ENCODE data around the gene GSTM1.
"Not testable (repeated sequence)": the region's sequence is repeated elsewhere in the genome, so short reads cannot be mapped to it uniquely, and the experiment has no call there.

Gene GSTM1

DNA sequence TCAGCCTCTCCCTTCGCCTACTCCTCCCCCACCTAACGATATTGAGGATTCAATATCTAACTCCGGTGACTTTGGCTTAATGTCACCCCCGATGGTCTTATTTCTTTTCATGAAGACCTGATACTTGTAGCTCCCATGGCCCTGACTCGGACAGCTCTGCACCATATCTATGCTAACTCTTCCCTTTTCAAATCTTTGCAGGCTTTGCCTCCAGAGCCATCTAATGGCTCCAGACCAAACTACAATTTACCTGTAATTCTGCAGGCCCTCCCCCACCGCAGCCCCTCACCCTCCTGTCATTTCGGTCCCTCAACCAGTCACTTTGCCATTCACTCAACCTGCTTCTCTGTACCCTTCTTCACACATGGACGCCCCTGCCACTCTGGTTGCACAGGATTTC is 16.6 kb downstream of the GSTM1 start:
- no peak for DNase-seq

GRCh38 chr1:109705411-109705810 is 17.8 kb downstream of the GSTM1 start:
- no peak for DNase-seq

DNA sequence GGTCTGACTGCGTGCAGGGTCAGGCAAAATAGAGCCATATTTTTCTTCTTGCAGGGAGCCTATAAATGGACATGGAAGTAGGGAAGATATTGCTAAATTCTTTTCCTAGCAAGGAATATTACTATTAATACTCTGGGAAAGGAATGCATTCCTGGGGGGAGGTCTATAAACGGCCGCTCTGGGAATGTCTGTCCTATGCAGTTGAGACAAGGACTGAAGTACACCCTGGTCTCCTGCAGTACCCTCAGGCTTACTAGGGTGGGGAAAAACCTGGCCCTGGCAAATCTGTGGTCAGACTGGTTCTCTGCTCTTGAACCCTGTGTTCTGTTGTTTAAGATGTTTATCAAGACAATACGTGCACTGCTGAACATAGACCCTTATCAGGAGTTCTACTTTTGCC is 21.3 kb downstream of the GSTM1 start:
- DNase-seq, result not testable (repeated sequence)

DNA sequence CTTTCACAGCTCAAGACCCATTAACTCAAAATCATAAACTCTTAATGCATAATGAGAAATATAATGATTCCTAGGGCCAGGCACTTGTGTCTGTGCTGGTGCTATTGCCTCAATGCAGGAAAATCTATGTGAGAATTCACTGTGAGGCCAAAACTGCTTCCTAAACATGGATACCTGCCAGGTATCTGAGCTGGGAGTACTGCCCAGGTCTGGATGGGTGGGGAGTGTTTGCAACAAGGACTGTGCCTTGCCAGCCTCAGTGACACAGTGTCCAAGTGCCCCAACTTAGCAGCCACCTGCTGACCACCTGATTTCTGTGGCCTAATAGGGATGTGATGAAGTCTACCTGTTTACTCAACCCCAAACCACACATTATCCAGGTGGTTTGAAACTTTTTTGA is 22.2 kb downstream of the GSTM1 start:
- not testable (repeated sequence) for DNase-seq

DNA sequence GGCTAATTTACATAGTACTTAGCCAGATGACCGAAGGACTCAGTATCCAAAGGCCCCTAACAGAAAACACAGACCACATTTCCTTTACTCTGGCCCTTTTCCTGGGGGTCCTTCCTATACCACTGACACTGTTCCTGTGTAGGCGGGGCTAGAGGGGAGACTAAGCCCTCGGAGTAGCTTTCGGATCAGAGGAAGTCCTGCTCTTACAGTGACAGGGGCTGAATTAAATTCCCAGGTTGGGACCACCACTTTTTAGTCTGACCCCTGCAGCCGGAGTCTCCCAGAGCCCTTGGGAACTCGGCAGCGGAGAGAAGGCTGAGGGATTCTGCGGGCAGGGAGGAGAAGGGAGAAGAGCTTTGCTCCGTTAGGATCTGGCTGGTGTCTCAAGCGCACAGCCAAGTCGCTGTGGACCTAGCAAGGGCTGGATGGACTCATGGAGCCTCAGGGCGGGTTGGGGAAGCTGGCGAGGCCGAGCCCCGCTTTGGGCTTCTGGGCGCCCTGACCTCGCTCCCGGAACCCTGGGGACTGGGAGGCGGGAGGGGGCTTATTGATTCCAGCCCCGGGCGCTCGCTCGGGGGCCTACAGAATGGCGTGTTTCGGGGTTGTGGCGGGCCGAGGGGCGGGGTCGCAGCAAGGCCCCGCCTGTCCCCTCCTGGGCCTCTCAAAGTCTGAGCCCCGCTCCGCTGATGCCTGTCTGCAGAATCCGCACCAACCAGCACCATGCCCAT is 24.1 kb downstream of the GSTM1 start, which contains the start of gene GSTM5:
TSS of gene GSTM5 (plus strand) at position 659 of the 728 bp plus-strand sequence. CDS start at position 721, 62 bp downstream.
- not testable (repeated sequence) for DNase-seq

GRCh38 chr1:109712321-109712864 is 24.8 kb downstream of the GSTM1 start:
- DNase-seq, result no peak

DNA sequence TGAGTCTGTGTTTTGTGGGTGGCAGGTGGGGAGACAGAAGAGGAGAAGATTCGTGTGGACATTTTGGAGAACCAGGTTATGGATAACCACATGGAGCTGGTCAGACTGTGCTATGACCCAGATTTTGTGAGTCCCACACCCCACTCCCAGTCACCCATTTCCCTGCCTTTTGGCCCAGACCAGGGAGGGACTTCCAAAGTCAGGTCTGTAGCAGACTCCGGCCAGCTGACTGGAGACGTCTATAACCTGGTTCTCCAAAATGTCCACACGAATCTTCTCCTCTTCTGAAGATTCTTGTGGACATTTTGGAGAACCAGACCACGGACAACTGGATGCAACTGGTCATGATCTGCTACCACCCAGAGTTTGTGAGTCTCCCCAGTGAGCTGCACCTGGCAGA is 26.0 kb downstream of the GSTM1 start:
- no peak for DNase-seq

GRCh38 chr1:109714661-109715372 is 27.2 kb downstream of the GSTM1 start:
- DNase-seq, result no peak

DNA sequence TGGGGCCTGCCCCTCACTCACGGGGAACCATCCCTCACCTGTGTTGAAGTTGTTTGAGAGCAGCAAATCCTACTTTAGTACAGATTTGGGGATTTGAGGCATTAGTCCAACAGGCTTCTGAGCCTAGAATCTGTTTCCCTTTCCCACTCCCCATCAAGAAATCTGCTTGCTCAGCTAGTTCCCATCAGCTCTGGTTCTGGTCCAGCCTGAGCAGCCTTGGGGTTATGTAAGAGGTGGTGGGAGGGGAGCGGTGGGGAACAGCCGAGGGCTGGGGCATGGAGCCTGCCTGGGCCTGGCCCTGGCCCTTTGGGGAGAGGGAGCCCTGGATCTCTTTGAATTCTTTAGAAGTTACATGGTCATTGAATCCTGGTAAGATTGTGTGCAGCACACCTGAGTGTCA is 28.5 kb downstream of the GSTM1 start:
- no peak for DNase-seq

DNA sequence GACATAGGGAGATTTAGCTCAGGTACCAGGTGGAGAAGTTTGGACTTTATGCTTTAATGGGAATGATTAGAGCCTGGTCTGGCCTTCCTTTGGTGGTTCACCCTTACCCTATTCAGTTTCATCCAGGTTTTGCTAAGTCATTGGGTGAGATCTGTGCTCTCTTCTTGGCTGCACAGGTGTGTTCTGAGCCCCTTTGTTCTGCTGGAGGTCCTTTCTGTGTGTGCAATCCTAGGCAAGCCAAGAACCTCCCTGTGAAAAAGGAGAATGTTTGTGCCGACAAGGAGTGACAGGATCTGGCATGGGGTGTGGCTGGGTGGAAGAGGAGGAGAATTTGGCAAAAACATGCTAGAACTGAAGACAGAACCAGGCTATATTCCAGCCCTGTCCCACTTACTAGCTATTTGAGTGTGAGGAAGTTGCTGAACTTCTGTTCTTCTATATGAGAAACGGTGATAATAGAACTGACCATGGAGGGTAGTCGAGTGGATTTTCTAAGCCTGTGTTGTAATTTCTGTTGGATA is 29.0 kb downstream of the GSTM1 start:
- no peak for DNase-seq

DNA sequence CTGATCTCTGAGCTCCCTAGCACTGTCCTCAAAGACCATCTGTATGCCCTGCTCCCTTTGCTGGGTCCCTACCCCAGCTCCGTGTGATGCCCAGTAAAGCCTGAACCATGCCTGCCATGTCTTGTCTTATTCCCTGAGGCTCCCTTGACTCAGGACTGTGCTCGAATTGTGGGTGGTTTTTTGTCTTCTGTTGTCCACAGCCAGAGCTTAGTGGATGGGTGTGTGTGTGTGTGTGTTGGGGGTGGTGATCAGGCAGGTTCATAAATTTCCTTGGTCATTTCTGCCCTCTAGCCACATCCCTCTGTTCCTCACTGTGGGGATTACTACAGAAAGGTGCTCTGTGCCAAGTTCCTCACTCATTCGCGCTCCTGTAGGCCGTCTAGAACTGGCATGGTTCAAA is 30.1 kb downstream of the GSTM1 start:
- no peak for DNase-seq

- no peak for DNase-seq
Measured at GRCh38 chr1:109718495-109718894, 30.9 kb downstream of the GSTM1 start.

- DNase-seq, result no peak
Measured at GRCh38 chr1:109719337-109719837, 31.8 kb downstream of the GSTM1 start.

DNA sequence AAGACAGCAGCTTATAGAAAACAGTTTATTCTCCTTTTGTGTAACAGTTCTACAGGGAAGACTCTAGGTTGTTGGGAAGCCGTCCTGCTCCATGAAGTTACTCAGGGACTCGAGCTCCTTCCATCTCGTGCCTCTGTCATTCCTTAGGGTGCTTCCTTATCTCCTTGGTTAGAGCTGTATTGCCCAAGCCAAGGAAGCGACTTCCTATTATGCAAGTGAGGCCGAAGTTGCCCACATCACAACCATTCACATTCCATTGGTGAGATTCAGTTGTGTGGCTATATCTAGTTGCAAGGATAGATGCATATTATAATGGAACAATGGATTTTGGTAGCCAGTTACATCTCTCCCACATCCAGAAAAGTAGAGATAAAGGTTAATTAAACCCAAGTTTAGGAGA is 33.4 kb downstream of the GSTM1 start:
- DNase-seq, result no peak

- DNase-seq, result no peak
Measured at GRCh38 chr1:109721971-109722370, 34.4 kb downstream of the GSTM1 start.

DNA sequence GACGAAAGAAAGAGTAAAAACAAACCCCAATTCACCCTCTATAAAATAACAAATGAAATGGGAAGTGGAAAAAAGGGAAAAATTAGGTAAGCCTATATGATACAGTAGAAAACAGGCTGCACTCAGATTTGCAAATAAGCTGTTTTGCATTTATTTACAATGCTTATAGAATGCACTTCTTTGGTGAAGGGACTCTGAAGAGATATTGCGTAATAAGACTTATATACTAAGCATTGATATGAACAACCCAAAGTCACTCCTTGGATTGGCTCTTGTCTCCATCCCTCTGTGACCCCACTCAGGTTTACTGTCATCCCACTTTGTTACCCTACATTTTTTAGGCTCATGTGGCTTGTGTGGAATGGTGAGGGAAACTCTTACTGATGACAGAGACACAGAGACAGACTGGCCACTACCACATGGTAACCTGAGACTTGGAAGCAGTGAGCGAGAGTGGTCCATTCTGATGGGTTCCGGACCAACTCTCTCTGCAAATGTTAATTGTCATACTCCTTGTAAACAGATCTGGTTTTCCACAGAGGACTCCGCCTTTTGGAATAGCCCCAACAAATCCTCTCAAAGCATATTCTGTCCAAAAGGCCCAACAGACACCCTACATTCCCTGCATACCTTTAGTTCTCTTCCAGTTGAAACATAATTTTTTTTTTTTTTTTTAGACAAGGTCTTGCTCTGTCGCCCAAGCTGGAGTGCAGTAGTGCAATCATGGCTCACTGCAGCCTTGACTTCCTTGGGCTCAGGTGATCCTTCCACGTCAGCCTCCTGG is 35.5 kb downstream of the GSTM1 start:
- no peak for DNase-seq

DNA sequence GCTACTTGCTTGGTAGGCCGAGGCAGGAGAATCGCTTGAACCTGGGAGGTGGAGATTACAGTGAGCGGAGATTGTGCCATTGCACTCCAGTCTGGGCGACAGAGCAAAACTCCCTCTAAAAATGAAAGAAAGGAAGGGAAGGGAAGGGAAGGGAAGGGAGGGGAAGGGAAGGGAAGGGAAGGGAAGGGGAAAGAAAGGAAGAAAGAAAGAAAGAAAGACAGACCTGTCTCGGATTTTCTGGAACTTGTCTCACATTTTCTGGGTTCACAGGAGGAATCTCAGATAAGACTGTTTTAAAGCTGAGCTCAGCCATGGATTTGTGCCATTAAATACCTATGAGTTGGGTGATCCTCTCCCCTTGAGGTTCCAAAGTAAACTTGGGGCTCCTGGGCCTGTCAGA is 37.3 kb downstream of the GSTM1 start:
- DNase-seq, result no peak

DNA sequence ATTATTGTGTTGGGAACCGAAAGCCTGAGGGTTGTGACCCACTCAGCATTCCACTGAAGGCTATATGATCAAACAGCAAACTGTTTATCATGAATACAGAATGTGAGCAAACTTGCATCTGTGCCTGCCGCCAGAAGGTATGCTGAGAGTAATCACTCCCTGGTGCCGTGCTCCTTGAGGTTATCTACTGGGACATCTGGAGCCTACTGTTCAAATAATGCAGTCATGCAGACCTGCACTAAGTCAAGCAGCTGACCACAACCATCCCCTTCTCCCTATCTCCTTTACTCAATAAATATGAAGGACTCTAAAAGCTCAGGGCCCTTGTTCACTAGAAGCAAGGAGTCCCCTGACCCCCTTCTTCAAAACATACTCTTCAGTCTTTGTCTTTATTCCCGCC is 37.9 kb downstream of the GSTM1 start:
- no peak for DNase-seq

GRCh38 chr1:109726007-109726406 is 38.4 kb downstream of the GSTM1 start:
- no peak for DNase-seq

- DNase-seq, result no peak
Measured at GRCh38 chr1:109726728-109727373, 39.2 kb downstream of the GSTM1 start.

- DNase-seq, result no peak
Measured at GRCh38 chr1:109728870-109729269, 41.3 kb downstream of the GSTM1 start.

GRCh38 chr1:109730666-109731065 is 43.0 kb downstream of the GSTM1 start:
- no peak for DNase-seq
